GM18907 (cell line): ENCODE data around the gene CACNA1H.

Source experiments
- ATAC-seq: cut with Tn5 transposase; IDR thresholded peaks from one replicate; pipeline ENCODE4 v1.9.1; 2021; ENCODE audit warnings: mild to moderate bottlenecking, moderate library complexity; ENCODE audit not compliant: unreplicated experiment

Gene CACNA1H

DNA sequence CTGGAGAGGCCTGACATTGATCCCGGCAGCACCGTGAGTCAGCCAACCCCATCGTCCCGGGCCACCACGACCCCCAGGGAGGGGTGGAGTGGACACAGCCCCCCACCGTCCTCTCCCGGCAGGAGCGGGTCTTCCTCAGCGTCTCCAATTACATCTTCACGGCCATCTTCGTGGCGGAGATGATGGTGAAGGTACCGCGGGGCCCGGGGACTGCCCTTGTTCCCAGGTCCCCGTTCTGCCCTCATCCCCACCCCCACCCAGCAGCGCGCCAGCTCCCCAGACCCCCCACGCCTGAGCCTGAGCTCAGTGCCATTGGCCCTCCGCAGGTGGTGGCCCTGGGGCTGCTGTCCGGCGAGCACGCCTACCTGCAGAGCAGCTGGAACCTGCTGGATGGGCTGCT lies 57.6 kb downstream of the CACNA1H start:
- ATAC-seq: no peak

DNA sequence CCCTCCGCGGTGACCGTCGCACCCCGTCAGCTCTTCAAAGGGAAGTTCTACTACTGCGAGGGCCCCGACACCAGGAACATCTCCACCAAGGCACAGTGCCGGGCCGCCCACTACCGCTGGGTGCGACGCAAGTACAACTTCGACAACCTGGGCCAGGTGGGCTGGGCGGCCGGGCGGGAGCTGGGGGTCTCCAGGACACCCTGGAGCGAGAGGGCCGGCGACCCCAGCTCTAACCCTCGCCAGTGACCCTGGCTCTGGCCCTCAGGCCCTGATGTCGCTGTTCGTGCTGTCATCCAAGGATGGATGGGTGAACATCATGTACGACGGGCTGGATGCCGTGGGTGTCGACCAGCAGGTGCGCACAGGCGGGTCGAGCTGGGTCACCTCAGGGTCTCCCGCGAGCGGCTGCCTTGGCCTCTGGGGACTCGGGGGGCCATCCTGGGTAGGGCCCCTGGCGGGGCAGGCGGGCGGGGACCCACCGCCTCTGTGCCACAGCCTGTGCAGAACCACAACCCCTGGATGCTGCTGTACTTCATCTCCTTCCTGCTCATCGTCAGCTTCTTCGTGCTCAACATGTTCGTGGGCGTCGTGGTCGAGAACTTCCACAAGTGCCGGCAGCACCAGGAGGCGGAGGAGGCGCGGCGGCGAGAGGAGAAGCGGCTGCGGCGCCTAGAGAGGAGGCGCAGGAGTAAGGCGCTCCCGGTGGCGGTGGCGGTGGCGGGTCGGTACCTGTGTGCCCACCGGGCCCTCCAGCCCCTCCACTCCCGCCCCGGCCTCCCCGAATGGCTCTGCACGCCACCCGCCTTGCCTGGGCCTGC lies 58.8 kb downstream of the CACNA1H start:
- ATAC-seq: no peak

DNA sequence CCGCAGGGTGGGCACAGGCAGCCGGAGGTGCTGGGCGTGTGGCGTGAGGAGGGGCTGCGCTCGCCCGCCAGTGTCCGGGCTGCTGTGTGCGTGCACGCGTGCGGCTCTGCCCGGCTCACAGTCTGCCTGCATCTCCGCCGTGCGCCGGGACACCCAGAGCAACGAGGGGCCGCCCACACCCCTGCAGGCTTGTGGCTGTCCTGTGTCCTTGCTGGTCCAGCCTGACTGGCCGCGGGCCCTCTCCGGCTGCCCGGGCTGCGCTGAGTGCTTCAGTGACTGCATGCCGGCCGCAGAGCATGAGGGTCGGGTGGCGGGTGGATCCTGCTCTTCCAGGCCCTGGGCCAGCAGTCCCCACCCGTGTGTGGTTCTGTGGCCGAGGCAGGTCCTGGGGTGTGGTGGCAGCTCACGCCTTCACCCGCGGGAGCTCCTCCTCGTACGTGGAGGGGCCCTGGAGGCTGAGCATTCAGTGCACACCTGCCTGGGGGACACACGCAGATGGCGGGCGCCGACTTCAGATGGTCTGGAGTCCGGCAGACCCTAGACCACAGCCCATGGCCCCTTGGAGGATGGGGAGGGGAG lies 59.8 kb downstream of the CACNA1H start:
- ATAC-seq: no peak

DNA sequence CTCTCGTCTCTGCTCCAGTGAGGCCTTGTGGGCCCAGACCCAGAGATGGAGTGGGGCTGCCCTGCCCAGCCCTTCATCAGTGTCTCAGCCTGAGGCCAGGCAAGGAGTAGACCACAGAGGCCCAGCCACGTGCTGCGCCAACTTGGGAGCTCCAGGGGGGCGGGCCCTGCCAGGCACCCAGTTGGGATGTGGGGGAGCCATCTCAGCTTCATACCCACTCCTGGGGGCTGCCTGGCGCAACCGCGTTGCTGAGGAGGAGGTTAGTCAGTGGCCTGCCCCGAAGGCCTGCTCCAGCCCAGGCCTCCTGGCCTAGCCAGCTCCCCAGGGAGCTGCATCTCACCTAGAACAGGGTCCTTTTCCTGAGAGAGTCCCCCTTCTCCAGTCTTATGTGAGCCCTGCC lies 60.3 kb downstream of the CACNA1H start:
- no peak for ATAC-seq

DNA sequence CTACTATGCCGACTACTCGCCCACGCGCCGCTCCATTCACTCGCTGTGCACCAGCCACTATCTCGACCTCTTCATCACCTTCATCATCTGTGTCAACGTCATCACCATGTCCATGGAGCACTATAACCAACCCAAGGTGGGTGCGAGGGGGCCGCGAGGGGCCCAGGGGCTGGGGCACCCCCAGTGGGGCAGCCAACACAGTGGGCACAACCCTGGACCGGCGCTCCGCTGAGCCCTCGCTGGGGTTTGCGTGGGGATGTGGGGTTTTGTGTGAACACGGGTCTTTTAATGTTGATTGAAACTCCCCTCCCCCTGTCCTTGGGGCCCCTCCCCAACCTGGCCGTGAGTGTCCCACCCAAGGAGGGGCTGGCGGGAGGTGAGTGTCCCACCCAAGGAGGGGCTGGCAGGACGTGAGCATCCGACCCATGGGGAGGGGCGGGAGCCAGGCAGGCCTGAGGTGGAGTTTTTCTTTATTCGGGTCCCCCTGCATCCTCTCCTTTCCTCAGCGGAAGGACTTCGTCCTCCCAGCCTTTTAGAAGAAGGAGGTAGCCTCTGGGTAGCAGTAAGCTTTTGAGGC lies 61.0 kb downstream of the CACNA1H start:
- ATAC-seq: no peak

GRCh38 chr16:1214719-1215118 lies 61.8 kb downstream of the CACNA1H start:
- ATAC-seq: no peak

- no peak for ATAC-seq
Observed at GRCh38 chr16:1215574-1216295, 62.8 kb downstream of the CACNA1H start.

GRCh38 chr16:1216296-1216619 lies 63.4 kb downstream of the CACNA1H start:
- no peak for ATAC-seq

GRCh38 chr16:1216681-1217400 lies 63.9 kb downstream of the CACNA1H start:
- ATAC-seq: no peak

DNA sequence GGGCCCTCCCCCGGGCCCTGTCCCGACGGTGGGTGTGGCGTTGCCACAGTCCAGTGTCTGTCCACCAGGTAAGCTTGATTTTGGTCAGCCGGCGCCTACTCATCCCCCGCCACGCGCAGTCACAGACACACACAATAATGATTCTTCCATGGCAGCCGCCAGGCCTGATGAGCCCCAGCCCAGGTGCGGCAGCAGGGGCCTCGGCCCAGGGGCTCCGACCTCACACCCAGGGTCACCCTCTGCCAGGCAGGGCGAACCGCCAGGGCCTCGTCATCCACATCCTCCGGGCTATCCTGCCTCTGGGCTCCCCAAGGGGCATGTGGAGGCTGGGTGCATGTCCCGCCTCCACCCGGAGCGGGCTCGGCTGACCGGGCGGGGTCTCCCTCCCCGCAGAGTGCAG lies 64.6 kb downstream of the CACNA1H start:
- no peak for ATAC-seq

DNA sequence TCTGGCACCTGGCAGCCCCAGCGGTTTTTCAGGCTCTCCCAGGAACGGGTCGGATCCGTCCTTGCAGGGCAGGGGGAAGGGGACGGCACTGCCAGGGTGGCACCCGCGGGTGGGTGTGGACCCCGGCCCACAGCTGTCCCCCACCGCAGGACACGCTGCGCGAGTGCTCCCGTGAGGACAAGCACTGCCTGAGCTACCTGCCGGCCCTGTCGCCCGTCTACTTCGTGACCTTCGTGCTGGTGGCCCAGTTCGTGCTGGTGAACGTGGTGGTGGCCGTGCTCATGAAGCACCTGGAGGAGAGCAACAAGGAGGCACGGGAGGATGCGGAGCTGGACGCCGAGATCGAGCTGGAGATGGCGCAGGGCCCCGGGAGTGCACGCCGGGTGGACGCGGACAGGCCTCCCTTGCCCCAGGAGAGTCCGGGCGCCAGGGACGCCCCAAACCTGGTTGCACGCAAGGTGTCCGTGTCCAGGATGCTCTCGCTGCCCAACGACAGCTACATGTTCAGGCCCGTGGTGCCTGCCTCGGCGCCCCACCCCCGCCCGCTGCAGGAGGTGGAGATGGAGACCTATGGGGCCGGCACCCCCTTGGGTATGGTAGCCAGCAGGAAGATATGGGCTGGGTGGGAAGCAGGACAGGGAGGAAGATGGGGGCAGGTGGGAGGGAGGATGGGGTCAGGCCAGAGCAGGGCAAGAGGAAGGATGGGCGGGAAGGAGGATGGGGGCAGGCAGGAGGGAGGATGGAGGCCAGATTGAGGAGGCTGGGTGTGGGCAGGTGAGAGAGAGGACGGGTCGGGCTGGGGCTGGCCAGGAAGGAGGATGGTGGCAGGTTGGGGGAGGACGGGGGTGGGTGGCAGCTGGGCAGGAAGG lies 65.4 kb downstream of the CACNA1H start:
- no peak for ATAC-seq

DNA sequence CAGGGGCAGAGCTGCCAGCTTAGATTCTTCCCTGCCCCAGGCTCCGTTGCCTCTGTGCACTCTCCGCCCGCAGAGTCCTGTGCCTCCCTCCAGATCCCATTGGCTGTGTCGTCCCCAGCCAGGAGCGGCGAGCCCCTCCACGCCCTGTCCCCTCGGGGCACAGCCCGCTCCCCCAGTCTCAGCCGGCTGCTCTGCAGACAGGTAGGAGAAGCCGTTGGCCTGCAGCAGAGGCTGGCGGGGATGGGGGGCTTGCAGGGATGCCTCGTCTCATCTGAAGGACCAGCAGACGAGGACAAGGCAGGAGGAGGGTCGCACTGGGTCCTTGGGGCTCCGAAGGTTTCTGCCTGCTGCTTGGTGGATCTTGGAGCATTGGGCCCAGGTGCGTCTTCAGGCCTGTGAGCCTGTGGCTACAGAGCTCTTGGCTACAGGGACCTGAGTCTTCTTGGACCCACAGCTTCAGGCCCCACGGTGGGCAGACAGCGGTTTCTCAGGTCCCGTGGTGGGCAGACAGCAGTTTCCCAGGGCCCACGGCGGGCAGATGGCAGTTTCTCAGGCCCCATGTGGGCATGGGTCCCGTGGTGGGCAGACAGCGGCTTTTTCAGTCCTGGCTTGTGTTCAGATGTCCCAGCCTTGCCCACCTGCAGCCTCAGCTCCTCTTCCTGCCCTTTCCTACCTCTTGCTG lies 66.2 kb downstream of the CACNA1H start:
- ATAC-seq: no peak

GRCh38 chr16:1220098-1220728 lies 67.3 kb downstream of the CACNA1H start:
- ATAC-seq: no peak

- no peak for ATAC-seq
Observed at GRCh38 chr16:1220841-1221627, 68.1 kb downstream of the CACNA1H start.

- ATAC-seq: no peak
Observed at GRCh38 chr16:1221628-1222552, 69.0 kb downstream of the CACNA1H start.

- no peak for ATAC-seq
Observed at GRCh38 chr16:1222553-1223354, 69.8 kb downstream of the CACNA1H start.
